ENCODE measurements around the gene GFI1B. TPM values are rescaled to one million over a fixed set of nuclear protein-coding genes. Genes with fewer than 3 reads are reported as not detected.

GFI1B gene
- total and polyA plus RNA-seq, 2 of the 13 experiments (the other 11 are each of a cell fraction or from before 2014, with no cell fraction given): 0.15 to 0.51 TPM

DNA sequence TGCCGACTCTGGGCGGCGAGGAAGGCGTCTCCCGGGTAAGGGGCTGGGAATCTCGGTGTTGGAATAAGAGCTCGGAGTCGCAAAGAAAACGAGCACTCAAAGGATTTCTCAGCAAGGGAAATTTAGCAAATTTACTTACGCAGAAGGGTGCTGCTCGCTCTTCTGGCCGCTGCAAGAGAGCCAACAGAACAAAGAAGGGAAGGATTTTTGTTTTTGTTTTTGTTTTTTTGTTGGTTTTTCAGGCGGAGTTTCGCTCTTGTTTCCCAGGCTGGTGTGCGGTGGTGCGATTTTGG, 52.6 kb downstream of the GFI1B start (continued):
- TF ChIP-seq, protein P1, sequence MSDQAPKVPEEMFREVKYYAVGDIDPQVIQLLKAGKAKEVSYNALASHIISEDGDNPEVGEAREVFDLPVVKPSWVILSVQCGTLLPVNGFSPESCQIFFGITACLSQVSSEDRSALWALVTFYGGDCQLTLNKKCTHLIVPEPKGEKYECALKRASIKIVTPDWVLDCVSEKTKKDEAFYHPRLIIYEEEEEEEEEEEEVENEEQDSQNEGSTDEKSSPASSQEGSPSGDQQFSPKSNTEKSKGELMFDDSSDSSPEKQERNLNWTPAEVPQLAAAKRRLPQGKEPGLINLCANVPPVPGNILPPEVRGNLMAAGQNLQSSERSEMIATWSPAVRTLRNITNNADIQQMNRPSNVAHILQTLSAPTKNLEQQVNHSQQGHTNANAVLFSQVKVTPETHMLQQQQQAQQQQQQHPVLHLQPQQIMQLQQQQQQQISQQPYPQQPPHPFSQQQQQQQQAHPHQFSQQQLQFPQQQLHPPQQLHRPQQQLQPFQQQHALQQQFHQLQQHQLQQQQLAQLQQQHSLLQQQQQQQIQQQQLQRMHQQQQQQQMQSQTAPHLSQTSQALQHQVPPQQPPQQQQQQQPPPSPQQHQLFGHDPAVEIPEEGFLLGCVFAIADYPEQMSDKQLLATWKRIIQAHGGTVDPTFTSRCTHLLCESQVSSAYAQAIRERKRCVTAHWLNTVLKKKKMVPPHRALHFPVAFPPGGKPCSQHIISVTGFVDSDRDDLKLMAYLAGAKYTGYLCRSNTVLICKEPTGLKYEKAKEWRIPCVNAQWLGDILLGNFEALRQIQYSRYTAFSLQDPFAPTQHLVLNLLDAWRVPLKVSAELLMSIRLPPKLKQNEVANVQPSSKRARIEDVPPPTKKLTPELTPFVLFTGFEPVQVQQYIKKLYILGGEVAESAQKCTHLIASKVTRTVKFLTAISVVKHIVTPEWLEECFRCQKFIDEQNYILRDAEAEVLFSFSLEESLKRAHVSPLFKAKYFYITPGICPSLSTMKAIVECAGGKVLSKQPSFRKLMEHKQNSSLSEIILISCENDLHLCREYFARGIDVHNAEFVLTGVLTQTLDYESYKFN (CRISPR knock-in tag; conservative IDR thresholded peaks at IDR 0.05): 0 out of 2 replicates have a peak, but pooled peaks have one; percentile 8
- TF ChIP-seq KMT2B (CRISPR knock-in tag; IDR thresholded peaks at IDR 0.05) (0 out of 2 replicates have a peak, but pooled peaks have one; percentile 0), TCF12 (IDR thresholded peaks at IDR 0.05) (no peak), TCF12 (CRISPR knock-in tag; IDR thresholded peaks at IDR 0.05) (no peak), ZSCAN25 (CRISPR knock-in tag; IDR thresholded peaks at IDR 0.05) (peak; percentile 25; the same call in 1 of the 2 replicates), PTBP1 (IDR thresholded peaks at IDR 0.05; ENCODE audit: low read depth, low read length, poor library complexity, severe bottlenecking) (no peak), ZFP90 (CRISPR knock-in tag; IDR thresholded peaks at IDR 0.05; ENCODE audit: borderline replicate concordance) (no peak), ZNF598 (CRISPR knock-in tag; IDR thresholded peaks at IDR 0.05; ENCODE audit: borderline replicate concordance) (0 out of 2 replicates have a peak, but pooled peaks have one; percentile 6), MAFG (CRISPR knock-in tag; IDR thresholded peaks at IDR 0.05) (no peak), ZNF350 (CRISPR knock-in tag; IDR thresholded peaks at IDR 0.05; ENCODE audit: borderline replicate concordance, low read depth) (0 out of 2 replicates have a peak, but pooled peaks have one; percentile 13), KDM3A (CRISPR knock-in tag; IDR thresholded peaks at IDR 0.05; ENCODE audit: low read depth) (0 out of 2 replicates have a peak, but pooled peaks have one; percentile 6), AGO2 (optimal IDR thresholded peaks at IDR 0.05; ENCODE audit: low read depth, low read length) (no peak), ZNF331 (CRISPR knock-in tag; IDR thresholded peaks at IDR 0.05) (no peak), ZMYM4 (CRISPR knock-in tag; IDR thresholded peaks at IDR 0.05) (peak; percentile 11; the same call in 1 of the 2 replicates), ZFX (CRISPR knock-in tag; IDR thresholded peaks at IDR 0.05; ENCODE audit: low read depth) (0 out of 2 replicates have a peak, but pooled peaks have one; percentile 7), ZSCAN21 (CRISPR knock-in tag; IDR thresholded peaks at IDR 0.05; ENCODE audit: borderline replicate concordance) (peak; percentile 12; the same call in 1 of the 2 replicates), ZNF33B (CRISPR knock-in tag; IDR thresholded peaks at IDR 0.05) (peak; percentile 8; the same call in 1 of the 2 replicates), SPEN (CRISPR knock-in tag; IDR thresholded peaks at IDR 0.05; ENCODE audit: low read depth) (0 out of 2 replicates have a peak, but pooled peaks have one; percentile 7), ZFYVE20 (CRISPR knock-in tag; IDR thresholded peaks at IDR 0.05; ENCODE audit: borderline replicate concordance, low read depth) (no peak)
- TF ChIP-seq, protein P2, sequence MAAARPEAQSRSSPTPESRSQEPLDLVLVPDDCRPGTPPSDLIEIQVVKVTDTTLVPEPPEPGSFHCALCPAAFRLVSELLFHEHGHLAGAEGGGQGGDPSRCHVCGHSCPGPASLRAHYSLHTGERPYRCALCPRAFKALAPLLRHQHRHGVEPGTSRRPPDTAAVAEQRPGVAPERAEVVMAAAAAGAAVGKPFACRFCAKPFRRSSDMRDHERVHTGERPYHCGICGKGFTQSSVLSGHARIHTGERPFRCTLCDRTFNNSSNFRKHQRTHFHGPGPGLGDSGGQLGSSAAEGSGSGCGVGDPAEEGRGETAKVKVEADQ (CRISPR knock-in tag; IDR thresholded peaks at IDR 0.05; ENCODE audit: borderline replicate concordance): 0 out of 2 replicates have a peak, but pooled peaks have one; percentile 21
- TF ChIP-seq, protein P3, sequence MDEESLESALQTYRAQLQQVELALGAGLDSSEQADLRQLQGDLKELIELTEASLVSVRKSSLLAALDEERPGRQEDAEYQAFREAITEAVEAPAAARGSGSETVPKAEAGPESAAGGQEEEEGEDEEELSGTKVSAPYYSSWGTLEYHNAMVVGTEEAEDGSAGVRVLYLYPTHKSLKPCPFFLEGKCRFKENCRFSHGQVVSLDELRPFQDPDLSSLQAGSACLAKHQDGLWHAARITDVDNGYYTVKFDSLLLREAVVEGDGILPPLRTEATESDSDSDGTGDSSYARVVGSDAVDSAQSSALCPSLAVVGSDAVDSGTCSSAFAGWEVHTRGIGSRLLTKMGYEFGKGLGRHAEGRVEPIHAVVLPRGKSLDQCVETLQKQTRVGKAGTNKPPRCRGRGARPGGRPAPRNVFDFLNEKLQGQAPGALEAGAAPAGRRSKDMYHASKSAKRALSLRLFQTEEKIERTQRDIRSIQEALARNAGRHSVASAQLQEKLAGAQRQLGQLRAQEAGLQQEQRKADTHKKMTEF (CRISPR knock-in tag; IDR thresholded peaks at IDR 0.05): 0 out of 2 replicates have a peak, but pooled peaks have one; percentile 17
- TF ChIP-seq, protein P4, sequence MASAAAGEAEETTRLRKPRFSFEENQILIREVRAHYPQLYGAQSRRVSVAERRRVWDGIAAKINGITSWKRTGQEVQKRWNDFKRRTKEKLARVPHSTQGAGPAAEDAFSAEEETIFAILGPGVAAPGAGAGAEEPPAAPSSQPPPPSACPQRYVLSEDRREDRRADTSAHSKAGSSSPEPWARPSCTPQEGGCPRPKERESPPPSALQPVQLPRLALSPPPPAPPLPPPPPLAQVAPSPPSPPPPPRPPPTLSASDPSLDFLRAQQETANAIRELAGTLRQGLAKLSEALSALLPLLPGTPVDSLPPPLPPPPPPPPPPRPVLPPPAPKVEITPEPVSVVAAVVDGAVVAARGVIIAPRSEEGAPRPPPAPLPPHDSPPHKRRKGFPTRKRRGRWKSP (CRISPR knock-in tag; IDR thresholded peaks at IDR 0.05): 0 out of 2 replicates have a peak, but pooled peaks have one; percentile 15

Measured in HepG2 (cell line).